OCI-LY7 (cell line): Measurements from ENCODE around the gene LRG1. TPM values are rescaled to one million over a fixed set of nuclear protein-coding genes. Genes with fewer than 3 reads are reported as not detected.

Experiments used
- BruUV-seq: library from RNA; stranded (reverse); fragments of 400-500 nt; replicated peaks from 2 replicates; lab custom pipeline; 2021; lab: Mats Ljungman, UMichigan
- CTCF ChIA-PET: fragments of 300-600 bp; sonication (Branson Sonifier 250); formaldehyde crosslinking; loops from one replicate; lab custom pipeline; 2022; ENCODE audit warnings: antibody characterized with exemption; ENCODE audit not compliant: unreplicated experiment; lab: Charles Lee
- POLR2A ChIA-PET: fragments of 300-600 bp; sonication (Branson Sonifier 250); formaldehyde crosslinking; loops from one replicate; lab custom pipeline; 2022; ENCODE audit warnings: antibody characterized with exemption; lab: Charles Lee
- DNase-seq: peaks from one replicate; pipeline ENCODE4 v3.0.0-alpha.2; 2015; ENCODE audit warnings: low spot score
- H2AFZ ChIP-seq: fragments of 200-600 bp; sonication (generic), shearing (Covaris generic); 2 replicates; pipeline ENCODE4 v1.6.1; 2014; ENCODE audit warnings: mild to moderate bottlenecking, antibody characterized with exemption, low read length, moderate library complexity
- H3K27ac ChIP-seq: fragments of 200-600 bp; sonication (generic); 2 replicates; pipeline ENCODE4 v1.5.1; 2014; ENCODE audit warnings: mixed run types, low read depth, mild to moderate bottlenecking, moderate library complexity, low read length, inconsistent platforms; ENCODE audit not compliant: poor library complexity, severe bottlenecking
- H3K36me3 ChIP-seq: fragments of 200-600 bp; sonication (generic); 2 replicates; pipeline ENCODE4 v1.6.1; 2014; ENCODE audit warnings: mild to moderate bottlenecking, antibody characterized with exemption, low read length, moderate library complexity, mixed read lengths; ENCODE audit not compliant: insufficient read depth
- H3K4me1 ChIP-seq: fragments of 200-600 bp; sonication (generic); 2 replicates; pipeline ENCODE4 v1.5.1; 2014; ENCODE audit warnings: mild to moderate bottlenecking, low read length; ENCODE audit not compliant: insufficient read depth, poor library complexity, severe bottlenecking
- H3K4me2 ChIP-seq: fragments of 200-600 bp; sonication (generic); 2 replicates; pipeline ENCODE4 v1.6.1; 2014; ENCODE audit warnings: mild to moderate bottlenecking, low read length
- H3K4me3 ChIP-seq: fragments of 200-600 bp; sonication (generic); 2 replicates; pipeline ENCODE4 v1.5.1; 2014; ENCODE audit warnings: mild to moderate bottlenecking, low read depth, low read length; ENCODE audit not compliant: poor library complexity, severe bottlenecking
- H3K79me2 ChIP-seq: fragments of 200-600 bp; sonication (generic); 2 replicates; pipeline ENCODE4 v1.6.1; 2016; ENCODE audit warnings: low read depth, mild to moderate bottlenecking, low read length, moderate library complexity, mixed read lengths; ENCODE audit not compliant: insufficient read depth
- H3K9me2 ChIP-seq: fragments of 200-600 bp; sonication (generic); 2 replicates; pipeline ENCODE4 v1.6.1; 2016; ENCODE audit warnings: mild to moderate bottlenecking, low read length, mixed read lengths; ENCODE audit not compliant: insufficient read depth
- H3K9me3 ChIP-seq: fragments of 200-600 bp; sonication (generic); 2 replicates; pipeline ENCODE4 v1.6.1; 2014; ENCODE audit warnings: mild to moderate bottlenecking, mixed run types, low read length, mixed read lengths
- H4K20me1 ChIP-seq: fragments of 200-600 bp; sonication (generic); 2 replicates; pipeline ENCODE4 v1.6.1; 2014; ENCODE audit warnings: mild to moderate bottlenecking, antibody characterized with exemption, low read length, moderate library complexity, mixed read lengths; ENCODE audit not compliant: insufficient read depth
- CTCF ChIP-seq: fragments of 200-600 bp; sonication (generic); conservative IDR thresholded peaks from 2 replicates; pipeline ENCODE4 v1.5.1; 2014; ENCODE audit warnings: mild to moderate bottlenecking, antibody characterized with exemption, low read length, moderate library complexity, mixed read lengths
- EZH2phosphoT487 ChIP-seq: fragments of 200-600 bp; sonication (generic); IDR thresholded peaks from 2 replicates; pipeline ENCODE4 v1.6.1; 2018; ENCODE audit warnings: low read depth, borderline replicate concordance, mild to moderate bottlenecking, mixed run types, antibody characterized with exemption, low read length, moderate library complexity, mixed read lengths
- intact Hi-C: fragments of 100-400 bp; cut with micrococcal nuclease; formaldehyde crosslinking; loops from one replicate; pipeline ENCODE4 v1.10.0; 2022; ENCODE audit not compliant: unreplicated experiment
- total RNA-seq, 2 experiments: library from RNA; depleted of rRNA in 1 of 2; stranded (reverse); fragments of >200 nt in 1 of 2; shearing (Covaris generic) in 1 of 2; gene quantifications; 2 replicates each; pipeline ENCODE4 v1.2.3, GENCODE V29; 2014 to 2022

Gene LRG1
- total RNA-seq, 2 experiments from 2014 or later, result 1.6 to 1.9 TPM

DNA sequence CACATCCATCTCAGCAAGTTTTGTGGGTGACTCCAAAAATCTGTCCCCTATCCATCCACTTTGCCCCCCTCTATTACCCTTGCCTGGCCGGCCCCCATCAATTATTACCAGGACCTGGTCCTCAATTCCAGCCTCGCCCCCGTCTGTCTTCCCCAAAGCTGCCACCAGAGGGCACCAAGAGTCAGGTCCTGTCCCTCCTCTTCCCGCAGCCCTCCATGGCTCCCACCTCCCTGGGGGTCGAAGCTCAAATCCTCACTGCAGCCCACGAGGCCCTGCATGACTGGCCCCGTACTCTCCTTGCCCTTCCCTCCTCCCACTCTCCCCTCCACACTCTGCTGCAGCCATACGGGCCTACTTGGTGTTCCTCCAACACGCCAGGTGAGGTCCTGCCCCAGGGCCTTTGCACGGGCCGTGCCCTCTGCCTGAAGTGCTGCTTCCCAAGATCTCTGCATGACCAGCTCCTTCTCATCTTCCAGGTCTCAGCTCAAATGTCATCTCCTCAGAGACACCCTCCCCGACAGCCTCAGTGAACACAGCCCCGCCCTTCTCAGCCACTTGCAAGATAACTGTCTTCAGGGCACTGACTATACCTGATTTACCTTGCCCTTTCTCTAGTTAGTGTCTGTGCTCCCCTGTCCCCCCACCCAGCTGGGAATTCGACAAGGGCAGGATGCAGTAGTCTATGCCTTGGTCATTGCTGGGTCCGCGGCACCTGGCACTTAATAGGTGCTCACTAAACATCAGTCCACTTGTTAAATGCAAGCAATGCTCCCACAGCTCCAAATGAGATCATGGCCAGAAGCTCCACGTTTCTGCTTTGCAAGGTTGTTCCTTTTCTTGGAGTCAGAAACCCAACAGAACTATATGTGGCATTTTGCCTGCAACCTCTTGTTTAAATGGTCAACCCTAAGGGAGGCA lies 36.4 kb upstream of the LRG1 start:
- Histone ChIP-seq H4K20me1 (no peaks in the 10 kb centered on the region), H2AFZ (no peak overlapping the region), H3K9me2 (no peaks in the 10 kb centered on the region), H3K27ac (no peak overlapping the region), H3K4me3 (no peak overlapping the region), H3K4me1 (no peaks in the 10 kb centered on the region), H3K36me3 (no peaks in the 10 kb centered on the region), H3K4me2 (no peak overlapping the region), H3K9me3 (no peaks in the 10 kb centered on the region), H3K79me2 (no peaks in the 10 kb centered on the region)
- intact Hi-C loops, result no loop called here
- DNase-seq, result peak; percentile 47
- CTCF ChIA-PET, result no interaction called here
- no TSS peak for BruUV-seq
- TF ChIP-seq CTCF (peak; percentile 81), EZH2phosphoT487 (no peak)
- POLR2A ChIA-PET, result no interaction called here

GRCh38 chr19:4575267-4576015 lies 35.6 kb upstream of the LRG1 start:
- Histone ChIP-seq H3K4me3 (no peak overlapping the region), H3K4me1 (no peaks in the 10 kb centered on the region), H3K36me3 (no peaks in the 10 kb centered on the region), H3K9me2 (no peaks in the 10 kb centered on the region), H3K9me3 (no peaks in the 10 kb centered on the region), H3K4me2 (no peak overlapping the region), H4K20me1 (no peaks in the 10 kb centered on the region), H2AFZ (no peak overlapping the region), H3K79me2 (no peaks in the 10 kb centered on the region), H3K27ac (no peak overlapping the region)
- CTCF ChIA-PET, result no interaction called here
- intact Hi-C loops, result no loop called here
- BruUV-seq, result no TSS peak
- TF ChIP-seq EZH2phosphoT487, result no peak
- TF ChIP-seq CTCF, result no peak
- POLR2A ChIA-PET, result no interaction called here
- no peak for DNase-seq
